Activated T-cell treated with anti-CD3 and anti-CD28 coated beads, Interleukin-2, amount 50 U/mL, for 24 hours (primary cell): ENCODE results near the gene PTGER2.

Source experiments
- DNase-seq: peaks from one replicate; pipeline ENCODE4 v3.0.0-alpha.2; 2020
- H3K27ac Mint-ChIP-seq: 2 replicates; pipeline ENCODE4 v1.8.0; 2020; ENCODE audit warnings: mild to moderate bottlenecking, mixed read lengths
- H3K27me3 Mint-ChIP-seq: 2 replicates; pipeline ENCODE4 v1.8.0; 2020; ENCODE audit warnings: mixed read lengths
- H3K36me3 Mint-ChIP-seq: 2 replicates; pipeline ENCODE4 v1.8.0; 2020; ENCODE audit warnings: low read depth, mixed read lengths
- H3K4me1 Mint-ChIP-seq: 2 replicates; pipeline ENCODE4 v1.8.0; 2020; ENCODE audit warnings: low read depth, mixed read lengths
- H3K4me3 Mint-ChIP-seq: 2 replicates; pipeline ENCODE4 v1.8.0; 2020; ENCODE audit warnings: mild to moderate bottlenecking, moderate library complexity, mixed read lengths
- H3K9me3 Mint-ChIP-seq: 2 replicates; pipeline ENCODE4 v1.8.0; 2020; ENCODE audit warnings: mixed read lengths

The PTGER2 gene

DNA sequence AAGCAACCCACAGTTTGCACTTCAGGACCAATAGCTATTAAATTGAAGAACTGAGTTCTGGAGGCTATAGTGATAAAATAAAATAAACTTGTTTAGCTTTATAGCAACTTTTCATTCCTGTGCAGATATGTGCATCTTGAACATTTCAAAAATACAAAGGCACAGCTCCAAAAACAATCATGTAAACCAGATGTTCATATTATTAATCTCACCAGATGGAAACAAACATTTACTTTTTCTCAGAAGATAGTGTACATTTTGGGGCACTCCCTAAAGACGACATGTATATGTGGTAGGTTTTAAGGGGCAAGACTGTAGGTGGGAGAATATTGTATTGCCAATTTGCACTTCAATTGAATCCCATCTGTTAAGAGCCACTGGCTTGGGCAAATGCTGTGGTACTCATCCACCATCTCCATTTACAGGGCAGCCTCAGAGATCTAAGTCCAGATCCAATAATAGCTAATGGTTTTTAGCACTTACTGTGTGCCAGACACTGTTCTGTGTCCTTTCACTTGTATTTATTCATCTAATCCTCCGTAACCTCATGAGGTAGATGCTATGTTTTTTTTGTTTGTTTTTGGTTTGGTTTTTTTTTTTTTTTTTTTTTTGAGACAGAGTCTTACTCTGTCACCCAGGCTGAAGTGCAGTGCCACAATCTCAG lies 49.1 kb downstream of the PTGER2 start:
- DNase-seq, result no peak
- Mint-ChIP-seq H3K4me1 (peaks cover 3% of the 10 kb centered on the region), H3K27ac (no peak overlapping the region), H3K9me3 (no peaks in the 10 kb centered on the region), H3K4me3 (no peak overlapping the region), H3K36me3 (no peaks in the 10 kb centered on the region), H3K27me3 (no peaks in the 10 kb centered on the region)

DNA sequence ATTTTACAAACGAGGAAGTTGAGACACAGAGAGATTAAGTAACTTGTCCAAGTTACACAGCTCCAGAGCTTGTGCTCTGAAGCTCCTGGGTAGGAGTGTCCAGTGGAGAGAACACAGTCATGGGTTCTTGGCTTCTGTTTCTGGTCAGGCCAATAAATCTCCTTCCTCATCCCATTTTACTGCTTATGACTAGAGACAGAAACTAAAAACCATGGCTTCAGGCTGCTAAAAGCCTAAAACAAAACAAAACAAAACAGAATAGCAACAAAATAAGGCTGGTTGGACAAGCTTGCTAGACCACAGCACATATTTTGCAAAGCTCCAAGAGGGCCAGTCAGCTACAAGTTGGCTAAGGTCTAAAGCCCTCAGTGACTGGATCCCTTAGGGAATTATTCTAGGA lies 49.8 kb downstream of the PTGER2 start:
- no peaks in the 10 kb centered on the region for H3K36me3 Mint-ChIP-seq
- H3K4me3 Mint-ChIP-seq, result no peak overlapping the region
- H3K27me3 Mint-ChIP-seq, result no peaks in the 10 kb centered on the region
- H3K4me1 Mint-ChIP-seq, result peaks cover 3% of the 10 kb centered on the region
- no peak for DNase-seq
- no peak overlapping the region for H3K27ac Mint-ChIP-seq
- no peaks in the 10 kb centered on the region for H3K9me3 Mint-ChIP-seq

DNA sequence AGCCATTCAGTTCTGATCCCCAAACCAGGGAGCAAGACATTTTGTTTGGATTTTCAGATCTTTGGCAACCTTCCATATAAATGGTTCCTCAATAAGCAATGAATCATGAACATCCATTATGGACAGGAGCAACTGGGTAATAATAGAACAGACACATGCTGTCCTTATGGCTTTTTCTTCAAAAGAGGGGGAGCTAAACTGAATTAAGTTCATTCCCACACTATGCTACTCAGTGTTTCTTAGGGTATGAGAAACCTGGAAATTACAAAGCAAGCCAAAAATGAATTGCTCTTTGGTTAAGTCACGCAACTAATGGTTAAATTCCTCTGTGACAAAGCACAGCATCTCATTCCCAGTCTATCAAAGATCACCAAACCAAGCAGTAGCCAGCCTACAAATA lies 51.0 kb downstream of the PTGER2 start:
- H3K4me3 Mint-ChIP-seq, result no peak overlapping the region
- H3K4me1 Mint-ChIP-seq, result peaks cover 3% of the 10 kb centered on the region
- H3K9me3 Mint-ChIP-seq, result no peaks in the 10 kb centered on the region
- H3K27me3 Mint-ChIP-seq, result no peaks in the 10 kb centered on the region
- H3K36me3 Mint-ChIP-seq, result no peaks in the 10 kb centered on the region
- DNase-seq, result no peak
- H3K27ac Mint-ChIP-seq, result no peak overlapping the region

DNA sequence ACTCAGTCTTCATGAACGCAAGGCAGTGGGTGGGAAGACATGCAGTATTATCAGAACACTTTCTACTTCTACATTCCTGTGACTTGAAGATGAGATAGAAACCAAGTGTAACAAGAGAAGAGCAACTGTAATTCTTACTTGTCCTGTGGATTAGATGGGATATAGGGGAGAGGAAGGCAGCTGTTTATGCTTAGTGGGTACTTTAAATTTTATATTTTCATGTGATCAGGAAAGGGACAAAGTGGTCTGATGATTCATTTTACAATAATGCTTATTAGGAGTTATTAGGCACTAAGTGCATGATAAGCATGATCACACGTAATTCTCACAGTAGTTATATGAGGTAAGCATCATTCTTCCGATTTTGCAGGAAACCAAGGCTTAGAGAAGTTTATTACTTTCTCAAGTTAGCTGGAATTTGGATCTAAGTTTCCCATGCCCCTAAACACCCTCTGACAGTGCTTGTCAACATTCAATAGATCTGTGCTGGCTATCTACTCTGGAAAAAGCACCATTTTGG lies 52.7 kb downstream of the PTGER2 start:
- Mint-ChIP-seq H3K4me3 (no peak overlapping the region), H3K27me3 (no peaks in the 10 kb centered on the region), H3K36me3 (no peaks in the 10 kb centered on the region), H3K9me3 (no peaks in the 10 kb centered on the region), H3K27ac (no peak overlapping the region), H3K4me1 (no peaks in the 10 kb centered on the region)
- no peak for DNase-seq

DNA sequence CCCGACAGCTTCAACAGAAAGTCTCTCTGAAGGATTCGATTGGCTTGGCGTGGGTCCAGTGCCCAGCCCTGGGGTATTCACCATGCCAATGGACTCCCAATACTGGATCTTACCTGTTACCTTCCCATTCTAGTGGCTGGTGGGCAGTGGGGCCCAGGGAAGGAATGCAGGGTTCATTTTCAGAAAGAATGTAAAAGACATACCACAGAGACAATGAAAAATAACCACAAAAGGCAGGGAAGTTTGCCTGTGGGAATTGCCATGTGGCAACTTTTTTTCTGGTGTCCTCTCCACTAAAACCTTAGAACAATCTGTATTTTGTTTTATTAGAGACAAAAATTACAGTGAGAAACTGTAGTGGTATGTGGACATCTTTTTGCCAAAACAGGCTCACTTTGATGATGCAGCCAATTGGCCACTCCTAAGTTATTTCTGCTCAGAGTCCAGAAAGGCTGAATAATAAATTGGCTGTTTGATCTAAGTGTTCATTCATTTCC lies 55.2 kb downstream of the PTGER2 start:
- Mint-ChIP-seq H3K9me3 (peaks cover 5% of the 10 kb centered on the region), H3K27ac (no peak overlapping the region), H3K36me3 (no peaks in the 10 kb centered on the region), H3K27me3 (no peaks in the 10 kb centered on the region), H3K4me3 (no peak overlapping the region), H3K4me1 (no peaks in the 10 kb centered on the region)
- DNase-seq, result no peak

DNA sequence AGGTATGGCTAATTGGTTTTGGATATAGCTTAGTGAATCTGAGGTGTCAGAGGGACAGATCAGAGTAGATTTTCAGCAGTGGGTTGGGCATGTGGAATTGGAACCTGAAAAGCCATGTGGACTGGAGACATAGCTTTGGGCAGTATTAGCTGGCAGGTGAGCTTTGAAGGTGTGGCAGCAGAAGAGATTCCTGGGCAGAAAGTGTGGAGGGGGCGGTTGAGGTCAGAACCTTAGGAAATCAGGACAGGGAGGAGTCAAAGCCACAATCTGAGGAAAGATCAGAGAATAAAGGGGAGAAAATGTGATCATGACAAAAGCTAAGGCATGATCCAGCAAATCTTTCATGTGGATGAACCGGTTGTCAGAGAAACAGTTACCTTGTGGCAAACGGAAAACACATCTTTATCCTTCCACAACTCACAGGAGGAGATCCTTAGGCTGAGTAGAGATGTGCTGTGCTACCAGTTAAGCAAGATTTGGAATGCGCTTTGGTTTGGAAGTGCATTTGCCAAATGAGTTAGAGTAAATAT lies 56.4 kb downstream of the PTGER2 start:
- peaks cover 2% of the 10 kb centered on the region for H3K4me1 Mint-ChIP-seq
- no peak for DNase-seq
- H3K4me3 Mint-ChIP-seq, result no peak overlapping the region
- no peak overlapping the region for H3K27ac Mint-ChIP-seq
- H3K36me3 Mint-ChIP-seq, result no peaks in the 10 kb centered on the region
- no peaks in the 10 kb centered on the region for H3K27me3 Mint-ChIP-seq
- peaks cover 8% of the 10 kb centered on the region for H3K9me3 Mint-ChIP-seq

DNA sequence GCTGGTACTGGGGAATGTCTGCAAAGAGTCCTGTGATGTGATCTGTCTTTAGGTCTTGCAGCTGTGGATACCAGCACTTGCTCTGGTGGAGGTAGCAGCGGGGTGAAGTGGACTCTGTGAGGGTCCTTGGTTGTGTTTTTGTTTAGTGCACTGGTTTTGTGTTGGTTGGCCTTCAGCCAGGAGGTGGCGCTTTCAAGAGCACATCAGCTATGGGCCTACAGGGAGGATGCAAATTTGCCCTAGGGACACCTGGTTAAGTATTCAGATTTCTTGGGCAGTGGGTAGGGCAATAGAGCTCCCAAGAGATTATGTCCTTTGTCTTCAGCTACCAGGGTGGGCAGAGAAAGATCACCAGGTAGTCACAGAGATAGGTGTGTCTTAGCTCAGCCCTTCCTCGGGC lies 63.8 kb downstream of the PTGER2 start:
- no peak for DNase-seq
- H3K4me1 Mint-ChIP-seq, result peaks cover 16% of the 10 kb centered on the region
- H3K4me3 Mint-ChIP-seq, result no peak overlapping the region

More for the DNA sequence above, 63.8 kb downstream of the PTGER2 start:
- H3K36me3 Mint-ChIP-seq, result no peaks in the 10 kb centered on the region
- H3K27me3 Mint-ChIP-seq, result no peaks in the 10 kb centered on the region
- peaks cover 15% of the 10 kb centered on the region for H3K9me3 Mint-ChIP-seq
- no peak overlapping the region for H3K27ac Mint-ChIP-seq
